Mesenteric fat pad (tissue), 1 donor: ENCODE data around the gene FFAR1. TPM values are rescaled to one million over a fixed set of nuclear protein-coding genes. Genes with fewer than 3 reads are reported as not detected.

ENCODE experiments used
- DNase-seq: peaks from one replicate; pipeline ENCODE4 v3.0.0-alpha.2; 2020; ENCODE audit warnings: low spot score
- long read RNA-seq: library from polyadenylated mRNA; unstranded; transcript quantifications from one replicate; pipeline ENCODE4 v2.0.0, GENCODE V29; 2020
- total RNA-seq: library from RNA; stranded (reverse); fragmentation: NEBNext Ultra II Directional; extraction: Animal tissue kit (Norgen Biotek cat#: 25700); gene quantifications from one replicate; pipeline ENCODE4 v1.2.1, GENCODE V29; 2021
- donor health status: DM: yes; HTN: yes; CAD: no.

The FFAR1 gene
- total RNA-seq = not detected
- long read RNA-seq = 0 reads

- peak; percentile 64 for DNase-seq
Observed at GRCh38 chr19:35347171-35347929, at the start of gene FFAR1. FFAR1 (plus strand) TSS chr19:35347902; CDS start chr19:35351552, 3,650 bp downstream.

- DNase-seq = no peak
Observed at GRCh38 chr19:35297922-35298321, 49.8 kb upstream of the FFAR1 start.

GRCh38 chr19:35298561-35298972, 49.1 kb upstream of the FFAR1 start:
- no peak for DNase-seq

- no peak for DNase-seq
Observed at GRCh38 chr19:35299523-35300338, 48.0 kb upstream of the FFAR1 start.

- no peak for DNase-seq
Observed at GRCh38 chr19:35300339-35300649, 47.4 kb upstream of the FFAR1 start.

GRCh38 chr19:35301961-35302360, 45.7 kb upstream of the FFAR1 start:
- no peak for DNase-seq

GRCh38 chr19:35302446-35302845, 45.3 kb upstream of the FFAR1 start:
- DNase-seq = no peak

- DNase-seq = no peak
Observed at GRCh38 chr19:35303357-35303915, 44.3 kb upstream of the FFAR1 start.

- DNase-seq = no peak
Observed at GRCh38 chr19:35304036-35304435, 43.7 kb upstream of the FFAR1 start.

GRCh38 chr19:35305181-35305580, 42.5 kb upstream of the FFAR1 start:
- no peak for DNase-seq

- no peak for DNase-seq
Observed at GRCh38 chr19:35306473-35307246, 41.0 kb upstream of the FFAR1 start.

GRCh38 chr19:35307931-35308330, 39.8 kb upstream of the FFAR1 start:
- DNase-seq = no peak

- no peak for DNase-seq
Observed at GRCh38 chr19:35308910-35309309, 38.8 kb upstream of the FFAR1 start.

- no peak for DNase-seq
Observed at GRCh38 chr19:35309481-35310279, 38.0 kb upstream of the FFAR1 start.

GRCh38 chr19:35310331-35310730, 37.4 kb upstream of the FFAR1 start:
- no peak for DNase-seq

- DNase-seq = no peak
Observed at GRCh38 chr19:35310811-35311465, 36.8 kb upstream of the FFAR1 start.

GRCh38 chr19:35311901-35312665, 35.6 kb upstream of the FFAR1 start:
- no peak for DNase-seq

GRCh38 chr19:35313587-35313986, 34.1 kb upstream of the FFAR1 start:
- no peak for DNase-seq

- DNase-seq = no peak
Observed at GRCh38 chr19:35314031-35314430, 33.7 kb upstream of the FFAR1 start.
